Activated naive CD4-positive, alpha-beta T cell treated with anti-CD3 and anti-CD28 coated beads, Interleukin-2, amount 50 U/mL, for 24 hours (primary cell): ENCODE measurements around the gene RPS6KB2.
A peak's percentile ranks its signal among the peaks of the same experiment; 100 is the strongest.

Source experiments
- H3K27ac Mint-ChIP-seq: one replicate; pipeline ENCODE4 v1.8.0; 2021; ENCODE audit warnings: mild to moderate bottlenecking, mixed read lengths
- H3K27me3 Mint-ChIP-seq: one replicate; pipeline ENCODE4 v1.8.0; 2021; ENCODE audit warnings: mixed read lengths
- H3K36me3 Mint-ChIP-seq: one replicate; pipeline ENCODE4 v1.8.0; 2021; ENCODE audit warnings: mixed read lengths
- H3K4me1 Mint-ChIP-seq: one replicate; pipeline ENCODE4 v1.8.0; 2021; ENCODE audit warnings: mixed read lengths
- H3K4me3 Mint-ChIP-seq: one replicate; pipeline ENCODE4 v1.8.0; 2021; ENCODE audit warnings: mild to moderate bottlenecking, mixed read lengths
- H3K9me3 Mint-ChIP-seq: one replicate; pipeline ENCODE4 v1.8.0; 2021; ENCODE audit warnings: mixed read lengths

RPS6KB2 gene

DNA sequence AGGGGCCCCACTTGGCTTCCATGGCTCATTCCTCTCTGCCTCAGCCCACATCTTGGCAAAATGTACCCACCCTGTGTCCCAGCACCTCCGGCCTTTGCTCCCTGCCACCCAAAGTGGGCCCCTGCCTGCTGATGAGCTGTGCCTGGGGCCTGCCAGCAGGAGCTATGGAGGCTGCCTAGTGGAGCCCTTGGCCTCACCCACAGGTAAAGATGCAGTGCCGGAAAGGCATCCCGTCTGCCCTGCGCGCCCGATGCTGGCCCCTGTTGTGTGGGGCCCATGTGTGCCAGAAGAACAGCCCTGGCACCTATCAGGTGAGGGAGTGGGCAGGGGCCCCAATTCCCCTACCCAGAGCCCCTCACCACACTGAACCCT lies 23.1 kb upstream of the RPS6KB2 start:
- Mint-ChIP-seq H3K27ac (peak overlapping the region; percentile 76), H3K36me3 (no peaks in the 10 kb centered on the region), H3K4me3 (peak overlapping the region; percentile 96), H3K27me3 (no peaks in the 10 kb centered on the region), H3K9me3 (no peaks in the 10 kb centered on the region), H3K4me1 (peaks cover 62% of the 10 kb centered on the region)

DNA sequence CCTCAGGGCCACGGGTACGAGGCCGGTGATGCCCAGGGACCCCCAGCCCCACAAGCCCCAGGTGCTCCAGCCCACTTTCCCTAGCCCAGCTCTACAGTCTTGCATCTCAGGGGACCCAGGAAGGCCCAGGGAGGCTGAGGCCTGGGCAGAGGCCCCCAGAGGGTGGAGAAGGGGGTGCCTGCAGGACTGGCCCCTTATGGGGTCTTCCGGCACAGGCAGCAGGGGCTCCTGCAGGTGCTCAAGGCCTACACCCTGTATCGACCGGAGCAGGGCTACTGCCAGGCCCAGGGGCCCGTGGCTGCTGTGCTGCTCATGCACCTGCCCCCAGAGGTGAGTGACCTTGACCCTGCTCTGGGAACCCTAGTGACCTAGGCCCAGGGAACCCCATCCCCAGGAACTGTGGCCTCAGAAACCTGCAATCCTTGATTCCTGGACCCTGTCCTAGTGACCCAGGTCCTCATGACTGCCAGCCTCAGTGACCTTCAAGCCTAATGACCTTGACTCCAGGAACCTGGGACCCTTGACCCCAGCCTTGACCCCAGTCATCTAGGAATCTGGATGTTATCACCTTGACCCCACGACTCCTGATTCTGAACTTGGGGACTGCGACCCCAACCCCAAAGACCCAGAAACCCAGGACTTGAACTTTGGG lies 22.5 kb upstream of the RPS6KB2 start:
- H3K27me3 Mint-ChIP-seq: no peaks in the 10 kb centered on the region
- H3K27ac Mint-ChIP-seq: peak overlapping the region; percentile 91
- H3K4me3 Mint-ChIP-seq: peak overlapping the region; percentile 96
- no peaks in the 10 kb centered on the region for H3K9me3 Mint-ChIP-seq
- H3K36me3 Mint-ChIP-seq: no peaks in the 10 kb centered on the region
- H3K4me1 Mint-ChIP-seq: peaks cover 63% of the 10 kb centered on the region

GRCh38 chr11:67406420-67406968 lies 21.8 kb upstream of the RPS6KB2 start:
- peak overlapping the region; percentile 84 for H3K4me3 Mint-ChIP-seq
- no peaks in the 10 kb centered on the region for H3K36me3 Mint-ChIP-seq
- H3K4me1 Mint-ChIP-seq: peaks cover 70% of the 10 kb centered on the region
- H3K9me3 Mint-ChIP-seq: no peaks in the 10 kb centered on the region
- peak overlapping the region; percentile 91 for H3K27ac Mint-ChIP-seq
- H3K27me3 Mint-ChIP-seq: no peaks in the 10 kb centered on the region

DNA sequence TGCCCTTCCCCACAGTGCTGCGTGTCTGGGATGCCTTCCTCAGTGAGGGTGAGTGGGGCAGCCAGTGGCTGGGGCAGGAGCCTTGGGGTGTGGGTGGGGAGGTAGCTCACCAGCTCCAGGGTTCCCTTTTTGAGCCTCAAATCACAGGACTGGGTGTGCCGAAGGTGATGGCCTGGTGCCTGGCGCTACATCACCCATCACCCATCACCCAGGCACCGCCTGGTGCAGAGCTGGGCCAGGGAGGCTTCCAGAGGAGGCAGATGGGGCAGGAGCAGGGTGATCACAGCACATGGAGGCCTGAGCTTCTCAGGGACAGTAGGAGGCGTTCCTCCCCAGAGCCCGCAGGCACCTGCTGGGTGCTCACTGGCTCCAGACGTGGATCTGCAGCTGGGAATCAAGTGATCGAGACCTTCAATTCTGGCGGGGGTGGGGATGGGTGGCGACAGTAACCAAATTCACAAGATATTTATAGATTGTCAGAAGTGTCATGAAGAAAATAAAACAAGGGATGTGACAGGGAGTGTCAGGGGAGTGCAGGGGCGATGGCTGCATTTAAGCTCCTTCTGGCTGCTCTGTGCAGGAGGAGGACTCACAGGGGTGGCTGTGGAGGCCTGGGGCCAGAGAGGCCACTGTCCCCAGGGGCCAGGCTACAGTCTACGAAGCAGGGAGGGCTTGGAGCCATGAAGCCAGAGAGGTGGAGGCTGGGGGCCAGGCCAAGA lies 21.2 kb upstream of the RPS6KB2 start:
- Mint-ChIP-seq H3K9me3 (no peaks in the 10 kb centered on the region), H3K4me1 (peaks cover 76% of the 10 kb centered on the region), H3K36me3 (no peaks in the 10 kb centered on the region), H3K27ac (peak overlapping the region; percentile 95), H3K27me3 (no peaks in the 10 kb centered on the region), H3K4me3 (peak overlapping the region; percentile 84)

DNA sequence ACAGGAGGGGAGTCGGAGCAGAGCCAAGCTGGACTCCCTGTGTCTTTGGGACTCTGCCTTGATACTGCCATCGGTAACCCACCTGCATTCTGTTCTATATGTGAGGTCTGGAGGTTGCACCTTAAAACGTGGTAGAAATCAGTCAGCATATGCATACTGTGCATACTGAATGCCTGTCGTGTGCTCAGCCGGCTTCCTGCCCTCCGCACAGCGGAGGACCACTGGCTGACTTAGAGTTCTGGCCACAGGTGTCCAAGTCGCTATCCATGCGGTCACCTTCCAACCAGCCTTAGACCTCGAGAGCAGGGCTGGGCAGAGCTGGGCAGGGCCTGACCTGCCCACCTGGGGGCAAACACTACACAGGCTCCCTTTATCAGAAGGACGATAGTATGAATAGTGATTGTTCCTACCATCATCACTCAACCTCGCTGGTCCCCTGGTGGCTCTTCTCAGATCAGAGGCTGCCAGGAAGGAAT lies 20.6 kb upstream of the RPS6KB2 start:
- Mint-ChIP-seq H3K27me3 (no peaks in the 10 kb centered on the region), H3K9me3 (no peaks in the 10 kb centered on the region), H3K27ac (peak overlapping the region; percentile 95), H3K4me3 (peak overlapping the region; percentile 84), H3K36me3 (no peaks in the 10 kb centered on the region), H3K4me1 (peaks cover 82% of the 10 kb centered on the region)

- H3K27me3 Mint-ChIP-seq: no peaks in the 10 kb centered on the region
- H3K4me3 Mint-ChIP-seq: peak overlapping the region; percentile 84
- H3K27ac Mint-ChIP-seq: peak overlapping the region; percentile 95
- peaks cover 87% of the 10 kb centered on the region for H3K4me1 Mint-ChIP-seq
- H3K36me3 Mint-ChIP-seq: no peaks in the 10 kb centered on the region
- no peaks in the 10 kb centered on the region for H3K9me3 Mint-ChIP-seq
Measured at GRCh38 chr11:67408437-67409200, 19.7 kb upstream of the RPS6KB2 start.

- H3K27me3 Mint-ChIP-seq: no peaks in the 10 kb centered on the region
- H3K4me1 Mint-ChIP-seq: peaks cover 92% of the 10 kb centered on the region
- no peak overlapping the region for H3K27ac Mint-ChIP-seq
- H3K9me3 Mint-ChIP-seq: no peaks in the 10 kb centered on the region
- no peaks in the 10 kb centered on the region for H3K36me3 Mint-ChIP-seq
- no peak overlapping the region for H3K4me3 Mint-ChIP-seq
Measured at GRCh38 chr11:67409261-67409666, 19.0 kb upstream of the RPS6KB2 start.

GRCh38 chr11:67409781-67410368 lies 18.4 kb upstream of the RPS6KB2 start:
- H3K4me1 Mint-ChIP-seq: peaks cover 89% of the 10 kb centered on the region
- H3K36me3 Mint-ChIP-seq: no peaks in the 10 kb centered on the region
- peak overlapping the region; percentile 80 for H3K4me3 Mint-ChIP-seq
- no peaks in the 10 kb centered on the region for H3K9me3 Mint-ChIP-seq
- H3K27ac Mint-ChIP-seq: peak overlapping the region; percentile 96
- no peaks in the 10 kb centered on the region for H3K27me3 Mint-ChIP-seq

DNA sequence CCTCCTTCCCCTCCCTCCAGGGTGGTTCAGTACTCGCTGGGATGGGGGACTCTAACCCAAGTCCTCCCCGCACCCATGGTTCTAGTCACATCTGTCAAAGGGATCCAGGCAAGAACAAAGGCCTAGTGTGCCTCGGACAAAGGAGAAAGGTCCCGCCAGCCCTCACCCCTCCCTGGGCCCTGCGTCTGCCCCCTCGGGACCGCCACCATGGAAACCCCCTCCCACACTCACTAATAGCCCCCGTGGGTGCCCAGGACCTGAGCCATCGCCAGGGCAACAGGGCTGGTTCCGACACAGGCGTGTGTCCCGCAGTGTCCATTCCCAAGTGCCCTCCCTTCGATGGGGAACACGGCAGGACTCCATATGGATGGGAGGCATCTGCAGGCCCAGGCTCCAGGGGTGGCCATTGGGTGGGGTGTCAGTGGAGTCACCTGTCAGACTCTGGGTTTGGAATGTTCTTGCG lies 17.9 kb upstream of the RPS6KB2 start:
- peak overlapping the region; percentile 67 for H3K4me3 Mint-ChIP-seq
- no peaks in the 10 kb centered on the region for H3K9me3 Mint-ChIP-seq
- peaks cover 88% of the 10 kb centered on the region for H3K4me1 Mint-ChIP-seq
- peak overlapping the region; percentile 81 for H3K27ac Mint-ChIP-seq
- H3K27me3 Mint-ChIP-seq: no peaks in the 10 kb centered on the region
- H3K36me3 Mint-ChIP-seq: no peaks in the 10 kb centered on the region

DNA sequence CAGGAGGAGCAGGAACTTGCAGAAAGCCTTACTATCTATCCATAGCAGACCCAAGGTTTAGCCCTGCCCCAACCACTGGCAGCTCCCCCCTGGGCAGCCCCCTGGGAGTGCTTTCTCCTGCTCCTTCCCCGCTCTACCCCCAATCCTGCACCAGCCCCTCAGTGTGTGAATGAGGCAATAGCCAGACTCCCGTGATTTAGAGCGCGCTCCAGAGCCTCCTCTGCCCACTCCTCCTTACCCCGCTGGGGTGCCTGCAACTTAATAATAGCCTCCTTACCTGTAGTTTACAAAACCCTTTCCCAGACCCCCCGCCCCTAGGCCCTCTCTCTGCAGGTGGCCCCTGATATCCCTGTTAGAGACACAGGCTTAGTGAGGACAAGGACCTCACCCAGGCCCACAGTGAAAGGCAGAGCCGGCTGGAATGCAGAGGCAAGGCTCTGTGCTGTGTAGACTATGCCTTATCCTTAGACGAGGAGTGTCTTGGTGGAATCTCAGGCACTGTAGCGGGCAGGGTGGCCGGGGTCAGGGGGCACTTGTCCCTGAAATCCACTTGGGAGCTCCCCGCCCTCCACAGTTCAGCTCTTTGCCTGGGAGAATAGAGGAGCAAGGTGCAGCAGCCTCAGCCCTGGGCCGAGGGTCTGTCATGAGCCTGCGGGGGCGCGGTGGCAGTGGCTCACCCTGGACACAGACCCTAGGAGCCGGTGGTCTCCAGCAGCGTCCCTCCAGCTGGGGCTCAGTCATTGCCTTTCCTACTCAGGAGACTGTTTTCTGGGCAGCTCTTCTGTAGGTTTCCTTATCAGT lies 17.1 kb upstream of the RPS6KB2 start:
- H3K9me3 Mint-ChIP-seq: no peaks in the 10 kb centered on the region
- H3K4me1 Mint-ChIP-seq: peaks cover 84% of the 10 kb centered on the region
- H3K36me3 Mint-ChIP-seq: no peaks in the 10 kb centered on the region
- no peaks in the 10 kb centered on the region for H3K27me3 Mint-ChIP-seq
- H3K27ac Mint-ChIP-seq: peak overlapping the region; percentile 46
- H3K4me3 Mint-ChIP-seq: no peak overlapping the region

GRCh38 chr11:67411785-67412152 lies 16.5 kb upstream of the RPS6KB2 start:
- H3K36me3 Mint-ChIP-seq: no peaks in the 10 kb centered on the region
- no peaks in the 10 kb centered on the region for H3K27me3 Mint-ChIP-seq
- peaks cover 84% of the 10 kb centered on the region for H3K4me1 Mint-ChIP-seq
- H3K4me3 Mint-ChIP-seq: peak overlapping the region; percentile 23
- H3K27ac Mint-ChIP-seq: no peak overlapping the region
- no peaks in the 10 kb centered on the region for H3K9me3 Mint-ChIP-seq

DNA sequence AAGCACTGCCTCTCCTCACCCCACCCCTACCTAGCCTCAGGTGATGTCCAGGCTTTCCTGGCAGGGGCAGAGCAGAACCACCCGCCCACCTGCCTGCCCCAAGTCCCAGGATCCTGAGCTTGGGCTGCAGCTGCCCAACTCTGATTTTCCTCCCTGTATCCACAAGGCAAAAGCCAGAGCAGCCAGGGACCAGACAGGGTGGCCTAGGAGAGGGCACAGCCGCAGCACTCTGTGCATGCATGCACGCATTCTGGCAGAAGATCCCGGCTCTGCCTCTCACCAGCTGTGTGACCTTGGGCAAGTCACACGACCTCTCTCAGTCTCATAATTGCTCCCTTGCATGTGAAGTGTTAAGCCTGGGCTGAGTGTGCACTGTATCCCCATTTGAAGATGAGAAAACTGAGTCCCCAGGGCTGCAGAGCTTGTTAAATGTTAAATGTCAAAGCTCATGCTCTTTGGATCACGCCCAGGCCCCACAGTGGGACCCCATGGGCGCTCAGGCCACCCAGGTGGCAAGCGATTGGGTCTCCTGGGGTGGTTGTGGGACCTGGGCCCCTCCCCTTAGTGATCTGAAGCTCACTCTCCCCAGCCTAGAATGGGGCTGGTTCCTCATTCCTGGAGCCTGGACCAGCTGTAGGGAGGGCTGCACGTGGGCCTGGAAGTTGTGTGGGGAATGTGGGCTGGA lies 15.7 kb upstream of the RPS6KB2 start:
- Mint-ChIP-seq H3K4me1 (peaks cover 82% of the 10 kb centered on the region), H3K27me3 (no peaks in the 10 kb centered on the region), H3K27ac (peak overlapping the region; percentile 60), H3K9me3 (no peaks in the 10 kb centered on the region), H3K4me3 (no peak overlapping the region), H3K36me3 (no peaks in the 10 kb centered on the region)

- no peaks in the 10 kb centered on the region for H3K9me3 Mint-ChIP-seq
- H3K4me1 Mint-ChIP-seq: peaks cover 82% of the 10 kb centered on the region
- H3K27ac Mint-ChIP-seq: peak overlapping the region; percentile 60
- no peaks in the 10 kb centered on the region for H3K36me3 Mint-ChIP-seq
- no peaks in the 10 kb centered on the region for H3K27me3 Mint-ChIP-seq
- H3K4me3 Mint-ChIP-seq: peak overlapping the region; percentile 71
Measured at GRCh38 chr11:67413266-67413849, 14.9 kb upstream of the RPS6KB2 start.
